Posterior vena cava (tissue), 2 donors: ENCODE results near the gene C19orf12. TPM values are rescaled to one million over a fixed set of nuclear protein-coding genes. Genes with fewer than 3 reads are reported as not detected.
A peak's percentile ranks its signal among the peaks of the same experiment; 100 is the strongest.

Source experiments
- DNase-seq: peaks from one replicate; pipeline ENCODE4 v3.0.0-alpha.2; 2020; ENCODE audit warnings: low spot score
- intact Hi-C, 2 donors: fragments of 100-400 bp; cut with DNase I; formaldehyde crosslinking; loops; one replicate each; pipeline versions ENCODE4 v1.14.1 to v1.14.2; 2022 to 2023
- total RNA-seq, 2 donors: library from RNA; stranded (reverse); fragmentation: NEBNext Ultra II Directional; extraction: Animal tissue kit (Norgen Biotek cat#: 25700); gene quantifications; one replicate each; pipeline ENCODE4 v1.2.1, GENCODE V29; 2021
- donor health status: DM: yes; HTN: yes; CAD: no.
- donor health status: DM: yes; HTN: yes; CAD: no.

The C19orf12 gene
- total RNA-seq, 2 donors from 2014 or later: 26.7 to 29.8 TPM

DNA sequence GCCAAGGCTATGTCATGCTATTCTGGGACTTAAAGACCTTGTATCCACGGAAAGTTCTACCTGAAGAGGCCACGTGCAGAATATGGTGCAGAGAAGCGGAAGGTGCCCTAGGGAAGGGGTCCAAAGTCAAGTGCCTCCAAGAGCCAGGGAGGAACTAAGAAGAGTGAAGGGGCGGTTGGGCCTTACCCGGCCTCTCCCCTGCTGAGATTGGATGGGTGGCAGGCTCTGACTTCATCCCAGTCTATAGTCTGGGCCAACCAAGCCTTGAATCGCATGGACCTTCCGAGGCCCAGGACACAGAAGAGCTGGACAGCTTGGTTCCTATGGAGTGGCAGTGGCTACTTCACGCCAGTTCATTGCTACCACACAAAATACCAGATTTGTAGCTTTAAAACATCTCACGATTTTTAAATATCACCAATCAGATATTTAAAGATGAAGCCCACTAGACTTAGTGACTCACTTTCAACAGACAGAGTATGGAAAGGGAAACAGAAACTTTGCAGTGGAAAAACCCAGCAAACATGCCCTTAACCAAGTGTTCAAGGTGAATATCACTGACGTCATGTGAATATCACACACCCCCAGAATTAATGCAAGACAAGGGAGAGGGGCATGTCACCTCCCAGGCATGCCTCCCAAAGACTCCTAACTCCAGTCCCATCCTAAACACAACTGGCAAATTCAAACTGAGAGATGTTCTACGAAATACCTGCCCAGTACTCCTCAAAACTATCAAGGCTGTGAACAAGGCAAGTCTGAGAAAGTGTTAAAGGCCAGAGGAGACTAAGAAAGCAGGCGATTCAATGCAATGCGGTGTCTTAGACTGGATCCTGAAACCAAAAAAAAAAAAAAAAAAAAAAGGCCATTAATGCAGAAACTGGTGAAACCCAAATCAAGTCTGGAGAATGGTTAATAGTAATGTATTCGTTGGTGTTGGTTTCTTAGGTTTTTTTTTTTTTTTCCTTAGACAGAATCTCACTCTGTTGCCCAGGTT lies 10.2 kb downstream of the C19orf12 start:
- intact Hi-C loops: no loop called here
- DNase-seq: peak; percentile 53

DNA sequence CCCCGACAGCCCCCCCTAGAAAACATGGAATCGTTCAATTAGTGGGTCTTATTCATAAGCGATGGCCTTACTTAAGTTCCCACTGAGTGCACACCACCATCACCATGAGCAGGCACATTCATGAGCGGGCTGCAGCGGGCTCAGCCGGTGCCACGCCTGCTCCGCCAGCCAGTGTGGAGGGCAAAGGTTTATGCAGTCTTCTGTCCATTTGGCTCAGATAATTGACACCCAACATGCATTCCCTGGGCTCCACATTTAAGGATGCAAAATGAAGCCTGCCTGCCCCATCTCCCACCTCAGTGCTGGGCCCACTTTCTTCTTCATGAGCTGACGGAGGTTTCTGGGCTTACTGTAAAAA lies 12.1 kb downstream of the C19orf12 start:
- DNase-seq: peak; percentile 22
- intact Hi-C loops: no loop called here

DNA sequence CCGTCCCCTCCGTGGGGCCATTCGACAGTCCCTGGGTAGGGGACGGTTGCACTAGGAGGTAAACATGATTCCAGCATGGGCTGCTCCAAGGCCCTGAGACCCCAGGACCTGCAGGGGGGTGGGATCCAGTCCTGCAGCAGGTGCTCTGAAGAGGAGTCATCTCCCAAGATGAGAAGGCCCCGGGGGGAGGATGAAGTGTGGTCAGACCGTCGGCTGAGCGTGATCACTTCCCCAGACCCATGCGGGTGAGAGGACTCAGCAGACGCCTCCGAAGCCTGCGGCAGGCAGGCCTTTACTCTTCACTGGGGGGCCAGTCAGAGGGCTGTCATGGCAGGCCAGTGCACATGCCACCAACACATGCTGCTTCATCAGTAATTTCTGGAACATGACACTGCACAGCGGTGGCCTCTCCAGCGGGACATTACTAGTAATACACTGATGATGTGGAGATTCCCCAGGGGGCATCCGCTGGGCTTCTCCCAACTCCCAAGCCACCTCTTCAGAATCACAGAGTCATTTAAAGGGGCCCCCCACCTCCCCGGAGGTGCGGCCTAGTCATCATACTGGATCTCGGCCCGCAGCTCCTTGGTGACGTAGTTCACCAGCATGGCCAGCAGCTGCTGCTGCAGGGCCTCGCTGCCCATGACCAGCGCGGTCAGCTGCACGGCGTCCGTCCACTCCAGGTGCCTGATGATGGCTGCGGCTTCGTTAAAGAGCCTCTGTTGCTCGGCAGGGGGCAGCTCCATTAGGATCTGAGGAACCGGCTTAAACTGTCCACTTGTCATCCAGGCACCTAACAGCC lies 12.7 kb downstream of the C19orf12 start:
- intact Hi-C loops: no loop called here
- peak; percentile 73 for DNase-seq

DNA sequence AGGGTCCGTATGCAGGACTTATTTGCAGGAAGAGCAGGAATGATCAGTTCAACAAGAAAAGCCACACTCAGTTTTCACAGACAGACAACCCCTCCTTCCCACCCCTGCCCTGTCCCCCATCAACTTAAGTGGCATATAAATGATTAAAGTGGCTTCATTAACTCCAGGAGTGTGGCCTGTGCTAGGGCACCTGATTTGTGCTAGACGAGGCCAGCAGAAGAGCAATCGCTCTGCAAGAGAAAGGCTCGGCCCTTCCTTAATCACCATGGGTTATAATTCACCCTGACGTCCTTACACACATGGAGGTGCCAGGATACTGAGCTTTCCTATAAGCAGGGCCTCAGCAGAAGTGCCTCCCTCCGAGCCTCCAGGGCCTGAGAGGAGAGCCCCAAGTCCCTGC lies 14.6 kb downstream of the C19orf12 start:
- DNase-seq: peak; percentile 44
- intact Hi-C loops: no loop called here

DNA sequence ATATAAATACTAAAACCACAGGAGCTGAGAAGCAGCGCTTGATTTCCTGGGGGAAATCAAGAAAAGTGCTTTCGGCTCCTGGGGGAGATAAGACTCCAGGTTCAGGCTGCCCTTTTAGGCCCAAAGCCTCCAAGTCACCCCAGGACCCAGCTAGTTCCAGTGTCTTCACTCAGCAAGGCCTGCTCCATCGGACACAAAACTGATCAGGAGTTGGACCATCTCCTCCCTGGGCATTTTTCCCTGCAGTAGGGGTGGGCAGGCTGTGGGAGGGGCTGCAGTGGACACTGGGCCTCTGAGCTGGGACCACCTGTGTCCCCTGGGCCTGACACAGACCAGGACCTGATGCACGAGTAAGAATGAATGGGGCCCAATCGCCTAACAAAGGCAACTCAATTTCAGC lies 15.2 kb downstream of the C19orf12 start:
- DNase-seq: peak; percentile 29
- intact Hi-C loops: no loop called here

DNA sequence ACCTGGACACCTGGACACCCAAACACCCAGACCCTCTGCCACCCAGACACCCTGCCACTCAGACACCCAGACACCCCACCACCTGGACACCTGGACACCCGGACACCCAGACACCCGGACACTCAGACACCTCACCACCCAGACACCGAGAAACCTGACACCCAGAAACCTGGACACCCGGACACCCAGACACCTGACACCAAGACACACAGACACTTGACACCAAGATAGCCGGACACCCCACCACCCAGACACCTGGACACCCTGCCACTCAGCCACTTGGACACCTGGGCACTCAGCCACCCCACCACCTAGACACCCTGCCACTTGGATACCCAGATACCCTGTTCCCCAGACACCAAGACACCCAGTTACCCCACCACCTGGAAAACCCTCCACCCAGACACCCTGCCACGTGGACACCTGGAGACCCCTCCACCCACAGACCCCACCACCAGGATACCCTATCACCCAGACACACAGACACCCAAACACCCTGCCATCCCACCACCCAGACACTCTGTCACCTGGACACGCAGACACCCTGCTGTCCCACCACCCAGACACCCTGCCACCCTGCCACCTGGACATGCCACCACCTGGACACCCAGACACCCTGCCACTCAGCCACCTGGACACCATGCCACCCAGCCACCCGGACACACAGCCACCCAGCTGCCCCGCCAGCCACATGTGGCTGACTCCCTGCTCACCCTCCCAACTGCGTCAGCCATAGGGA lies 17.4 kb downstream of the C19orf12 start:
- peak; percentile 76 for DNase-seq
- intact Hi-C loops: no loop called here

DNA sequence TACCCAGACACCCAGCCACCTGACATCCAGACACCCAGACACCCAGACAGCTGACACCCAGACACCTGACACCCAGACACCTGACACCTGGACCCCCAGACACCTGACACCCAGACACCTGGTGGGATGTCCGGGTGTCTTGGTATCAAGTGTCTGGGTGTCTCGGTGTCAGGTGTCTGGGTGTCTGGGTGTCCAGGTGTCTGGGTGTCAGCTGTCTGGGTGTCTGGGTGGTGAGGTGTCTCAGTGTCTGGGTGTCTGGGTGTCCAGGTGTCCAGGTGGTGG lies 18.6 kb downstream of the C19orf12 start:
- no peak for DNase-seq
- intact Hi-C loops: no loop called here

DNA sequence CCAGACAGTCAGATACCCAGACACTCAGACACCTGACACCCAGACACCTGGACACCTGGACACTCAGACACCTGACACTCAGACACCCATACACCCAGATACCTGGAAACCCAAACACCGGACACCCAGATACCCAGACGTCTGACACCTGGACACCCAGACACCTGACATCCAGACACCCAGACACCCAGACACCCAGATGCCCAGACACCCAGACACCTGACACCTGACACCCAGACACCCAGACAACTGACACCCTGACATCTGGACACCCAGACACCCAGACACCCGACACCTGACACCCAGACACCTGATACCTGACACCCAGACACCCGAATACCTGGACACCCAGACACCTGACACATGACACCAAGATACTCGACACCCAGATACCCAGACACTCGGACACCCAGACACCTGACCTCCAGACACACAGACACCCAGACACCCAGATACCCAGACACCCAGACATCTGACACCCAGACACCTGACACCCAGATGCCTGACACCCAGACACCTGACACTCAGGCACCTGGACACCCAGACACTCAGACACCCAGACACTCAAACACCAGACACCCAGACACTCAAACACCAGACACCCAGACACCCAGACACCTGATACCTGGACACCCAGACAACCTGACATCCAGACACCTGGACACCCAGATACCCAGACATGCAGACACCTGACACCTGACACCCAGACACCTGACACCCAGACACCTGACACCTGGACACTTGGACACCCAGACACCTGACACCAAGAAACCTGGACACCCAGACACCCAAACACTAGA lies 19.1 kb downstream of the C19orf12 start:
- DNase-seq: peak; percentile 49
- intact Hi-C loops: no loop called here

DNA sequence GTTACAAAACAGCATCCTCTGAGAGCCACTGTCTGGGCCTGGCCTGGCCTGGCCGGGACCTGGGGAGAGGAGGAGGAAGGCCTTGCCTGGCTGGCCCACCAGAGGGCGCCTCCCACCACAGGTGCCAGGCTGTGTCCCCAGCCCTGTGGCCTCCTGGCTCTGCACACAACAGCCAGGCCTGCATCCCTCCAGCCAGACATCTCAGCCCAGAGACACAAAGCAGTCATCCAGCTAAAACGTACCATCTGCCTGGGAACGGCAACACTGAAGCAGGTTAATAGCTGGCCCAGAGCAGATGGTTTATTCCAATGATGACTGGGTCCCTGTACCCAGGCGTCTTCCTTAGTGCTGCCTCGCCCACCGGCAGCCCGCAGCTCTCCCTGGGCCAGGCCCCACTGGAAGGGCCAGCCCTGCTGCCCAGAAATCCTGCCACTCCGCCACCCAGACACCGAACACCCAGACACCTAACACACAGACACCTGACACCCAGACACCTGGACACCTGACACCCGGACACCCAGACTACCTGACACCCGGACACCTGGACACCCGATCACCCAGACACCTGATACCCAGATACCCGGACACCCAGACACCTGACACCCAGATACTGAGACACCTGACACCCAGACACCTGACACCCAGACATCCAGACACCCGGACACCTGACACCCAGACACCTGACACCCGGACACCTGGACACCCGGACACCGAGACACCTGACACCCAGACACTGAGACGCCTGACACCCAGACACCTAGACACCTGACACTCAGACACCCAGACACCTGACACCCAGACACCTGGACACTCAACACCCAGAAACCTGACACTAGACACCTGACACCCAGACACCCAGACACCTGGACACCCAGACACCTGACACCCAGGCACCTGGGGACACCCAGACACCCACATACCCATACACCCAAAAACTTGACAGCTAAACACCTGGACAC lies 20.1 kb downstream of the C19orf12 start:
- intact Hi-C loops: loop anchor here in 1 of 2 donors (5.0 kb wide), 1 partner anchor 83 kb away; no protein-coding TSS in a partner anchor
- DNase-seq: peak; percentile 92

DNA sequence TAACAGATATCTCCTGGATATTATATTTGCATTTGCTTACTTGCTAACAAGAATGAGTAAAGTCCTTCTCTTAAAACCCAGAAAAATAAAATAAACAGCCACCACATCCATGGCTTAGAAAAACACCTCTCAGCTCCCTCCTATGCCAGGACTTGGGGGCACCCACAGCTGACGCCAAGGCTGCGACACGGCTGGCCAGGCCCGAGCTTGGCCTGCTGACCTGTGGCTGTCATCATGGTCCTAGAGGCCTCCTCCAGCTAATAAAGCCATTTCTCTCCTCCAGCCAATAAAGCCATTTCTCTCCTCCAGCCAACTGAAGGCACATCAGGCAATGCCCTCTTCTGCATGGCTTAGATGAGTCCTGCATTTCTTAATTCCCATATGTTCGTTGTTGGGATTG lies 20.9 kb downstream of the C19orf12 start:
- intact Hi-C loops: loop anchor here in 1 of 2 donors (5.0 kb wide), 1 partner anchor 82 kb away; no protein-coding TSS in a partner anchor
- DNase-seq: no peak

DNA sequence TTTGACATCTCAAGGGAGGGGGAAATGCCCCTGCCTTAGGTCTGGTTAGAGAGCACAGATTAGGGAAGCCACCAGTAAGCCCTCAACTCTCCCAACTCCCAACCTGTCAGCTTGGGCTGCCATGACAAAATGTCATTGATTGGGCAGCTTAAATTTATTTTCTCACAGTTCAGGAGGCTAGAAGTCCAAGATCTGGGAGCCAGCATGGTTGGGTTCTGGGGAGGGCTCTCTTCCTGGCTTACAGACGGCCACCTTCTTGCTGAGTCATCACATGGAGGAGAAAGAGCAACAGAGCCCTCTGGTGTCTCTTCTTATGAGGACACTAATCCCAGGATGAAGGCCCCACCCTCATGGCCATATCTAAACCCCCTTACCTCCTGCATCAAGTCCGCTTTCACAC lies 24.2 kb downstream of the C19orf12 start:
- no peak for DNase-seq
- intact Hi-C loops: loop anchor here in 1 of 2 donors (5.0 kb wide), 1 partner anchor 79 kb away; no protein-coding TSS in a partner anchor

DNA sequence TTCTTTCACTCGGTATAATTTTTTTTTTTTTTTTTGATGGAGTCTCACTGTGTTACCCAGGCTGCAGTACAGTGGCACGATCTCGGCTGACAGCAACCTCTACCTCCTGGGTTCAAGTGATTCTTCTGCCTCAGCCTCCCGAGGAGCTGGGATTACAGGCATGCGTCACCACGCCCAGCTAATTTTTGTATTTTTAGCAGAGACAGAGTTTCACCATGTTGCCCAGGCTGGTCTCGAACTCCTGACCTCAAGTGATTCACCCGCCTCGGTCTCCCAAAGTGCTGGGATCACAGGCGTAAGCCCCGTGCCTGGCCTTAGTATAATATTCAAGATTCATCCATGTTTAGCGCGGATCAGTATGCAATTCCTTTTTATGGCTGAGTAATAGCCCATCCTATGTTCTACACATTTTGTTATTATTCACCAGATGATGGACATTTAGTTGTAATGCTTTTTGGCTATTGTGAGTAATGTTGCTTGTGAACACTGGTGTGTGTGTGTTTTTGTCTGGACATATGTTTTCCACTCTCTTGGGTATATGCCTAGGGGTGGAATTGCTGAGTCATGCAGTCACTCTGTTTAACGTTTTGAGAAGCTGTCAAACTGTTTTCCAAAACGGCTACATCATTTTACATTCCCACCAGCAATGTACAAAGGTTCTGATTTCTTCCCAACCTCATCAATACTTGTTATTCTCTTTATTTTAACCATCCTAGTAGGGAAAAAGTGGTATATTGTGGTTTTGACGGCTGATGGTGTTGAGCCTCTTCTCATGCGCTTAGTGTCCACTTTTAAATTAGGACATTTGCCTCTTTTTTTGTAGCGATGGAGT lies 26.9 kb downstream of the C19orf12 start:
- DNase-seq: no peak
- intact Hi-C loops: no loop called here

DNA sequence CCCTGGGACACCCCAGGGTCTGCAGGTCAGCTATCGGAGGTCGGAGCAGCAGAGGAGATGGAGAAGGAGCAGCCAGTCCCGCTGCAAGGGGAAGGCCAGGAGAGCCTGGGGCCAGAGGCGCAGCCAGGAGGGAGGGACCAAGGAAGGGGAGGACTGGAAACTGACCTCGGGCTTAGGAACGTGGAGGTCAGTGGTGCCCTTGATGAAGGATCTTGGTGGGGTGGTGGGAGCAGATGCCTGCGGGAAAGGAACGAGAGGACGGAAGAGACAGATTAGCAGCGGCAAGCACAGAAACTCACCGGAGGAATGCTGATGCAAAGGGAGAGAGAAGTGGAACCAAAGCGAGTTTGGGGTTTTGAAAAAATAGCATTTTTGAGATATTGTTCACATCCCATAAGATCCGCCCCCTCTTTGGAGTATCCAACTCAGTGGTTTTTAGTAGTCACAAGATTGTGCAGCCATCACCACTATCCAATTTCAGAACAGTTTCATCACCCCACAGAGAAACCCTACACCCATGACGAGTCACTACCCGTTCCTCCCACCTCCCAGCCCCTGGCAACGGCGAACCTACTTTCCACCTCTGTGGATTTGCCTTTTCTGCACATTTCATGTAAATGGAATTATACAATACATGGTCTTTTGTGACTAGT lies 27.7 kb downstream of the C19orf12 start:
- intact Hi-C loops: no loop called here
- DNase-seq: peak; percentile 92

DNA sequence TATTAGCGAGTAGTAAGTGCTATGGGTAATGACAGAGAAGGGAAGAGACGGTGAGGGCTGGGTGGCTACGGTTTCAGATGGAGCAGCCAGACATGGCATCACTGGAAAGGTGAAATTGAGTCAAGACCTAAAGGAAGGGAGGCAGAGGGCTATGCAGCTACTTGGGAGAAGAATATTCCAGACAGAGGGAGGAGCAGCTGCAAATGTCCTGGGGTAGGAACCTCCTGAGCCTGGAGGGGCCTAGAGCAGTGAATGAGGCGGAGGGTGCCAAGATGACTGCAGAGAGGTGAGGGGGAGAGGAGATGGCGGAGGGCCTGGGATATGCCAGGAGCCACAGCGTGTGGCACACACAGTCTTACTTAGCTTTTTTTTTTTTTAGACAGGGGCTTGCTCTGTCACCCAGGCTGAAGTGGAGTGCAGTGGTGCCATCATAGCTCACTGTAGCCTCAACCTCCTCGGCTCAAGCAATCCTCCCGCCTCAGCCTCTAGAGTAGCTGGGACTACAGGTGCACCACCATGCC lies 28.7 kb downstream of the C19orf12 start:
- intact Hi-C loops: no loop called here
- DNase-seq: peak; percentile 63

DNA sequence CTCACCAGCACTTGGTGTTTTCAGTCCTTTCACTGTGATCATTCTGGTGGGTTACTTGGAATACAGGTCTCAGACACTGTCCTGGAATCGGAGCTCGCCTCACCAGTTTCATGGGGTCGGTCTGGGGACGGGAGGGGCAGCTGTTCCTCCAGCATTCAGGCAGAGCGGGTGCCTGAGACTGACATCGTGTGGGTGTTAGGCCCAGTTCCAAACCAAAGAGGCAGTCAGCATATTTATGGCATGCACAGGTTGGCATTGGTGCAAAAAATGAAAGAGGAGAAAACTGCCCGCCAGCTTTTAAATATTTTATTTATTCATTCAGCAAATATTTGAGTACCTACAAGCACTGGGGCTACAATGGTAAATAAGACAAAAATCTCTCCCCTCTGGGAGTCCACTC lies 29.7 kb downstream of the C19orf12 start:
- DNase-seq: peak; percentile 45
- intact Hi-C loops: no loop called here

DNA sequence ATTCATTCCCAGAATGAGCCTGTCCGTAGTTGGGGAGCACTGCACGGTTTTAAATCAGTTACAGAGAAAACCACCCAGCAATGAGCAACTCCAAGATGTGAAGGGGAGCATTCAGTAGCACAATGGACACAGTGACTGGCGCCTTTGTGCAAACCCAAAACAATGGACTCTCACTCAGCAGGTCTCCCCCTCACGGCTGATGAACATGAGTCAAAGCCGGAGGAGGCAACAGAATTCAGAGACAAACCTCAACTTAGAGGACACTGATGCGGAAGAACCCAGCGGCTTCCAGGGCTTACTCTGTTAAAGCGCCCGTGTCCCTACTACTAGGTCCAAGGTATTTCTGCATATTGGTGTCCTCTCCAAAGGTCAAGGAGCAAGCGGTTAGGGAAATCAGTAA lies 32.1 kb downstream of the C19orf12 start:
- no peak for DNase-seq

More for the DNA sequence above, 32.1 kb downstream of the C19orf12 start:
- intact Hi-C loops: no loop called here
